Transverse colon (tissue), 3 donors: ENCODE measurements around the gene SMG6.

Experiments
- EP300 ChIP-seq: sonication (generic); formaldehyde crosslinking; IDR thresholded peaks from one replicate; pipeline ENCODE4 v1.6.1; 2017; ENCODE audit warnings: antibody characterized with exemption, low read depth
- POLR2A ChIP-seq: fragments of 450-650 bp; IDR thresholded peaks from one replicate; pipeline ENCODE4 v1.6.1; 2016; ENCODE audit warnings: antibody characterized with exemption, mild to moderate bottlenecking, moderate library complexity
- TF ChIP-seq, protein P1 (sequence below), 5 experiments: fragments of 200-600 bp in 3 of 5; fragments of 450-650 bp in 2 of 5; sonication (generic) in 3 of 5; IDR thresholded peaks; 1 replicate in 2 of 5; 2 replicates in 3 of 5; pipeline ENCODE4 v1.5.1; 2016 to 2017; ENCODE audit warnings: antibody characterized with exemption in 5 of 5, inconsistent platforms in 3 of 5, mild to moderate bottlenecking in 2 of 5, moderate library complexity in 1 of 5

GRCh38 chr17:2336852-2337543, 33.4 kb upstream of the SMG6 start, which contains the start of gene SGSM2:
- TF ChIP-seq POLR2A: no peak
- TF ChIP-seq, protein P1, sequence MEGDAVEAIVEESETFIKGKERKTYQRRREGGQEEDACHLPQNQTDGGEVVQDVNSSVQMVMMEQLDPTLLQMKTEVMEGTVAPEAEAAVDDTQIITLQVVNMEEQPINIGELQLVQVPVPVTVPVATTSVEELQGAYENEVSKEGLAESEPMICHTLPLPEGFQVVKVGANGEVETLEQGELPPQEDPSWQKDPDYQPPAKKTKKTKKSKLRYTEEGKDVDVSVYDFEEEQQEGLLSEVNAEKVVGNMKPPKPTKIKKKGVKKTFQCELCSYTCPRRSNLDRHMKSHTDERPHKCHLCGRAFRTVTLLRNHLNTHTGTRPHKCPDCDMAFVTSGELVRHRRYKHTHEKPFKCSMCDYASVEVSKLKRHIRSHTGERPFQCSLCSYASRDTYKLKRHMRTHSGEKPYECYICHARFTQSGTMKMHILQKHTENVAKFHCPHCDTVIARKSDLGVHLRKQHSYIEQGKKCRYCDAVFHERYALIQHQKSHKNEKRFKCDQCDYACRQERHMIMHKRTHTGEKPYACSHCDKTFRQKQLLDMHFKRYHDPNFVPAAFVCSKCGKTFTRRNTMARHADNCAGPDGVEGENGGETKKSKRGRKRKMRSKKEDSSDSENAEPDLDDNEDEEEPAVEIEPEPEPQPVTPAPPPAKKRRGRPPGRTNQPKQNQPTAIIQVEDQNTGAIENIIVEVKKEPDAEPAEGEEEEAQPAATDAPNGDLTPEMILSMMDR (IDR thresholded peaks at IDR 0.05): no peak
- no peak for TF ChIP-seq EP300
